Common myeloid progenitor, CD34-positive (primary cell): ENCODE measurements around the gene CFAP54.

Source experiments
- CTCF ChIA-PET: fragments of 350-600 bp; sonication (Branson Sonifier 250); formaldehyde crosslinking; loops from one replicate; lab custom pipeline; 2021; ENCODE audit warnings: antibody characterized with exemption; lab: Charles Lee
- POLR2A ChIA-PET: fragments of 350-600 bp; sonication (Branson Sonifier 250); formaldehyde crosslinking; loops from one replicate; lab custom pipeline; 2021; ENCODE audit warnings: antibody characterized with exemption; lab: Charles Lee
- DNase-seq, 3 donors: peaks; one replicate each; pipeline versions ENCODE4 v3.0.0 to v3.0.0-alpha.2; 2013
- H3K27ac ChIP-seq, 2 experiments: 1 replicate in 1 of 2; 2 replicates in 1 of 2; pipeline ENCODE4 v1.7.0; 2013; ENCODE audit warnings: inconsistent platforms in 2 of 2, low read length in 2 of 2, mild to moderate bottlenecking in 2 of 2, low read depth in 1 of 2, moderate library complexity in 1 of 2; ENCODE audit not compliant: severe bottlenecking in 2 of 2, insufficient read depth in 1 of 2, poor library complexity in 1 of 2
- H3K27me3 ChIP-seq, 5 experiments: replicated peaks in 2 of 5; 1 replicate in 3 of 5; 2 replicates in 2 of 5; pipeline versions ENCODE4 v1.6.1 to v1.7.0; 2013; ENCODE audit warnings: low read length in 4 of 5, mild to moderate bottlenecking in 2 of 5, moderate library complexity in 2 of 5, inconsistent platforms in 1 of 5; ENCODE audit not compliant: insufficient read depth in 5 of 5, control insufficient read depth in 4 of 5
- H3K36me3 ChIP-seq, 4 experiments: 1 replicate in 2 of 4; 2 replicates in 2 of 4; pipeline versions ENCODE4 v1.6.1 to v1.7.0; 2013; ENCODE audit warnings: low read length in 3 of 4, control low read depth in 1 of 4, mild to moderate bottlenecking in 1 of 4; ENCODE audit not compliant: control insufficient read depth in 4 of 4, insufficient read depth in 4 of 4
- H3K4me1 ChIP-seq, 4 experiments: 1 replicate in 3 of 4; 2 replicates in 1 of 4; pipeline versions ENCODE4 v1.6.1 to v1.7.1; 2013; ENCODE audit warnings: low read length in 3 of 4, mild to moderate bottlenecking in 3 of 4, control low read depth in 1 of 4, inconsistent platforms in 1 of 4, moderate library complexity in 1 of 4; ENCODE audit not compliant: control insufficient read depth in 4 of 4, insufficient read depth in 4 of 4; ENCODE audit errors: control extremely low read depth in 1 of 4
- H3K4me3 ChIP-seq, 7 experiments: 1 replicate in 4 of 7; 2 replicates in 3 of 7; pipeline versions ENCODE4 v1.5.1 to v1.7.0; 2013; ENCODE audit warnings: mild to moderate bottlenecking in 7 of 7, low read length in 6 of 7, moderate library complexity in 6 of 7, inconsistent platforms in 2 of 7, low read depth in 2 of 7, control low read depth in 1 of 7; ENCODE audit not compliant: insufficient read depth in 4 of 7, control insufficient read depth in 1 of 7; ENCODE audit errors: extremely low read depth in 1 of 7
- H3K9me3 ChIP-seq, 5 experiments: 1 replicate in 4 of 5; 2 replicates in 1 of 5; pipeline versions ENCODE4 v1.6.1 to v1.7.1; 2013; ENCODE audit warnings: low read length in 4 of 5, mild to moderate bottlenecking in 2 of 5, inconsistent platforms in 1 of 5, low read depth in 1 of 5, moderate library complexity in 1 of 5; ENCODE audit not compliant: control insufficient read depth in 4 of 5, insufficient read depth in 2 of 5; ENCODE audit errors: control extremely low read depth in 1 of 5
- WGBS: methylation state at CpG from one replicate; pipeline ENCODE4 v1.1.5; 2013; ENCODE audit not compliant: insufficient coverage; 5-methylcytosine and 5-hydroxymethylcytosine counted together

Gene CFAP54

DNA sequence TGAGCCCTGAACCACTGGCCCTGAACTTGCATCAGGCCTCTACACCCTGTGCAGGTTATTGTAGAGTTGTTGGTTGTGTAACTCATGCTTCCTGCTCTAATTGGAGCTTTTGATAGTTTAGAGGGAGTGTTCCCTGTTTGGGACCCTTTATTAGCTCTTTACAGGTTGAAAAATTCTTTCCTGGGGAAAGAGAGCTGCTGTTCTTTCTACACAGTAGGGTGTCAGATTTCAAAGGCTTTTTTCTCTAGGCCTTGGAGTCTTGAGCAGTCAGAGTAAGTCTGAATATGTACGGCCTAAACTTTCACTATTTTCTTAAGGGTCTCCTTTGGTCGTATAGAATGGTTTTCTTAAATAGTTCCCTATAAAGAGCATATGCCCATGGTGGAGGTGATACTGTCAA lies 356.9 kb downstream of the CFAP54 start:
- Histone ChIP-seq H3K4me3 (no peak overlapping the region), H3K9me3 (no peaks in the 10 kb centered on the region), H3K36me3 (no peaks in the 10 kb centered on the region), H3K27me3 (no peaks in the 10 kb centered on the region), H3K4me1 (peaks cover 0 to 20% (median 2%) of the 10 kb centered on the region in 4 experiments), H3K27ac (no peak overlapping the region)
- DNase-seq = no peak
- WGBS = no CpG with 5 or more reads among the region's 2 CpGs
- ChIA-PET CTCF (no interaction called here), POLR2A (no interaction called here)

- Histone ChIP-seq H3K36me3 (no peaks in the 10 kb centered on the region), H3K27me3 (no peaks in the 10 kb centered on the region), H3K9me3 (no peaks in the 10 kb centered on the region), H3K4me3 (no peak overlapping the region), H3K4me1 (peaks cover 0 to 14% (median 2%) of the 10 kb centered on the region in 4 experiments), H3K27ac (no peak overlapping the region)
- WGBS = no CpG with 5 or more reads among the region's 3 CpGs
- ChIA-PET POLR2A (no interaction called here), CTCF (no interaction called here)
- no peak for DNase-seq
These were observed 361.3 kb downstream of the CFAP54 start for GRCh38 chr12:96850676-96851075.

- ChIA-PET POLR2A (no interaction called here), CTCF (no interaction called here)
- WGBS = no CpG with 5 or more reads among the region's 1 CpG
- Histone ChIP-seq H3K9me3 (no peaks in the 10 kb centered on the region), H3K4me3 (no peak overlapping the region), H3K27ac (no peak overlapping the region), H3K36me3 (no peaks in the 10 kb centered on the region), H3K27me3 (no peaks in the 10 kb centered on the region), H3K4me1 (no peaks in the 10 kb centered on the region)
- DNase-seq = no peak
These were observed 368.8 kb downstream of the CFAP54 start for GRCh38 chr12:96858162-96858561.

DNA sequence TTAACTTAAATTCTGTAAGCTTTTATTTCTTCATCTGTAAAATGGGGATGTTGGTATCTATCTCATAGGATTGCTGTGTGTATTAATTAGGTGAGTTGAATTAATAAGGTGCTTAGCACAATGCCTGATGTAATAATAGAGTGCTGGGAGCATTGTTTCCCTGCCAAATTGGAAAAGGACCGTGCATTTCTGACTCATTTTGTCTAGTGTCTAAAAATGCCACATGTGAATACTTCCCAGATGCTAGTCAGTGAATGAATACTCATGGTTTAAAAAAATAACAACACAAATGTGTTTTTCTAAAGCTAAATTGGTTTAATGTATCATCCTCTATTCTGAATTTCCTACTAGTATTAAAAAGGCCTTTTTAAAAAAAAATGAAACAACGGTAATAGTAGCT lies 372.3 kb downstream of the CFAP54 start:
- Histone ChIP-seq H3K4me3 (no peak overlapping the region), H3K9me3 (no peaks in the 10 kb centered on the region), H3K27me3 (no peaks in the 10 kb centered on the region), H3K4me1 (peaks cover 0 to 3% (median 1%) of the 10 kb centered on the region in 4 experiments), H3K27ac (no peak overlapping the region), H3K36me3 (no peaks in the 10 kb centered on the region)
- ChIA-PET POLR2A (no interaction called here), CTCF (no interaction called here)
- WGBS = no CpG with 5 or more reads among the region's 2 CpGs
- no peak for DNase-seq

- no peak for DNase-seq
These were observed 372.9 kb downstream of the CFAP54 start for GRCh38 chr12:96862326-96862725.

DNA sequence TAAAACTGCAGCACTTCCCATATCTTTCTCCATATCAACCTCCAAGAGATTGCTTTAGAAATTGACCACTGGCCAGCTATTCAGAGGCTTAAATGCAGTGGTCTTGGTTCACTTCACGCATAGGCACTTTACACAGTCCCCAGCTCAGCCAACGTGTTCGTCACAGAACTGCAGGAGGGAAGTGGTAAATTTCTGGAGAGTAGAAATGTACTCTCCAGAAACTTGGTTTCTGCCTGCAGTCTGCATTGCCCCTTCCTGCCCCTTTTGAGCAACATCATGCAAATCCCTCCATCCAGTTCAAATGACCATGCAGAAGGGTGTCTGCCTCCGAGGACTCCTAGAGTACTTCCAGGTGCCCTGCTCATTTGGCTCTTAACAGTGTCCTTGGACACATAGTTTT lies 375.0 kb downstream of the CFAP54 start:
- no peak overlapping the region for H3K27ac ChIP-seq
- H3K4me3 ChIP-seq = peak overlapping the region in 5 of 7 experiments; percentile 29 to 73 (median 37)
- ChIA-PET CTCF (no interaction called here), POLR2A (no interaction called here)
- peak in 2 of 3 donors; percentile 6 to 12 for DNase-seq
- 5% methylated on average over 4 of the region's 4 CpGs for WGBS
- H3K36me3 ChIP-seq = no peaks in the 10 kb centered on the region
- H3K9me3 ChIP-seq = no peaks in the 10 kb centered on the region
- H3K27me3 ChIP-seq = no peaks in the 10 kb centered on the region
- peaks cover 0 to 3% (median 1%) of the 10 kb centered on the region in 4 experiments for H3K4me1 ChIP-seq

More at GRCh38 chr12:96862326-96862725, 372.9 kb downstream of the CFAP54 start:
- no peak overlapping the region for H3K27ac ChIP-seq
- no peaks in the 10 kb centered on the region for H3K27me3 ChIP-seq
- peaks cover 0 to 3% (median 1%) of the 10 kb centered on the region in 4 experiments for H3K4me1 ChIP-seq
- H3K36me3 ChIP-seq = no peaks in the 10 kb centered on the region
- POLR2A ChIA-PET = no interaction called here
- CTCF ChIA-PET = no interaction called here
- no CpG with 5 or more reads among the region's 1 CpG for WGBS
- no peak overlapping the region for H3K4me3 ChIP-seq
- no peaks in the 10 kb centered on the region for H3K9me3 ChIP-seq

GRCh38 chr12:96866801-96867590 lies 377.6 kb downstream of the CFAP54 start:
- Histone ChIP-seq H3K4me3 (no peak overlapping the region), H3K27ac (no peak overlapping the region), H3K4me1 (peaks cover 0 to 3% (median 1%) of the 10 kb centered on the region in 4 experiments), H3K9me3 (no peaks in the 10 kb centered on the region), H3K27me3 (no peaks in the 10 kb centered on the region), H3K36me3 (no peaks in the 10 kb centered on the region)
- POLR2A ChIA-PET = no interaction called here
- WGBS = 44% methylated on average over 1 of the region's 4 CpGs
- no peak for DNase-seq
- CTCF ChIA-PET = no interaction called here
